ENCODE results near the gene ACAD11.

The ACAD11 gene

DNA sequence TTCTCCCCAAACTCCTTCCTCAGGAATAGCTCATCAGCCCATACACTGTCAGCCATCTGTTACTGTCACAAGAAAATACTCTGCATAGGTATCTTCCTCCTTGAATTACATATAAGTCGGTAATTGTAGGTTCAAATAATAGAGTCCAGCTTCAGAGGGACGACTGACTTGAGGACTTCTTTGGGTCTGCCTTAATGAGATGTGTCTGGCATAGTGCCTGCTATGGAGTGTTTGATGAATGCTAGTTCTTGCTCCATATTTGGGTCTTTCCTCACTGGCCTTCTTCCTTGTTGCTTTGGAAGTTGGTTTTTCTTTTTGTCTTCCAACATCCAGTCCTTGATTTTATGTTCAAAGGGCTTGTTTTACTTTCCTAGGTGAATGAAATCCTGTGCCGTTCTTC lies 129.0 kb downstream of the ACAD11 start:
- no peak overlapping the region for H3K27ac ChIP-seq
- DNase-seq (ENCODE audit: low read depth, low spot score): no peak

DNA sequence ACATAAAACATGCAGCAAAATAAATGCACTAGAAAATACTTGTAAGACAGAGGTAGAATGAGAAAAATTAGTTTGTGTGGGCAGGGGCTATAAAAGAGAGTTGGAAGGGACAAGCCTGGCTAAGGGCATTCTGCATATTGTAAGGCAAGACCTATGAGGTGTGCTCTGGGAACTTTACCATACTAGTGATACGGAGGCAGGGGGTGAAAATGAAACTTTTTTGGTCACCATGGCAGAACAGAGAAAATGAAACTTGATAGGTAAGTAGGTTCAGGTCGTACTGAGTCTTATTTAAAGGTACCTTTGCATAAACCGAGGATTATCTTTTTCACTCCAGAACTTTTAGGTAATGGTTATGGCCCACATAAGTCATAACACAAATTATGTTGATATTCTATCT lies 137.3 kb downstream of the ACAD11 start:
- DNase-seq (ENCODE audit: low read depth, low spot score): no peak
- H3K27ac ChIP-seq: no peak overlapping the region

DNA sequence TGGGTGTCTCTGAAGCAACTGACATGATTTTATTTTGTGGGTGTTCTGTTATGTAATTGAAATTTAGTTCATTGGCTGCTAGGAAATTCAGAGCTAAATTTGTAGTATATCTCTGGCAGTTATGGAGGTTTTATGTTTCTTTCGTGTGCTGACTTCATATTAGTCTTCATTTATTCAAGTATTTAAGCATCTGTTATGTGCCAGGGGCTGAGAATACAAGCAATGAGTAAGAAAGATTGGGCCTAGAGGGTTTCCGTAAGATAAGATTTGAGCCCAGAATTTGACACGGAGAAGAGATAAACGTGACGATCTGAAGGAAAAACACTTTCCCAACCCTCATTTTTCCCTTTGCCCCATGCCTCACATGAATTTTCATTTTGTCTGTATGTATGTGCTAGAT lies 137.7 kb downstream of the ACAD11 start:
- no peak overlapping the region for H3K27ac ChIP-seq
- no peak for DNase-seq (ENCODE audit: low read depth, low spot score)

DNA sequence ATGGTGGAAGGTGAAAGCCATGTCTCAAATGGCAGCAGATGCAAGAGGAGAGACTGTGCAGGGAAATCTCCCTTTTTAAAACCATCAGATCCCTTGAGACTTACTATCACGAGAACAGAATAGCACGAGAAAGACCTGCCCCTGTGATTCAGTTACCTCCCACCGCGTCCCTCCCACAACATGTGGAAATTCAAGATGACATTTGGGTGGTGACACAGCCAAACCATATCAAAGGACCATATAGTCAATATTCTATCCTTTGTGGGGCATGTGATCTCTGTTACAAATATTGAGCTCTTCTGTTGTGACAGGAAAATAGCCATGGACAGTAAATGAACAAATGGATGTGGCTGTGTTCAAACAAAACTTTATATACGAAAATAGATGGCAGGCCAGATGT lies 139.7 kb downstream of the ACAD11 start:
- no peak for DNase-seq (ENCODE audit: low read depth, low spot score)

DNA sequence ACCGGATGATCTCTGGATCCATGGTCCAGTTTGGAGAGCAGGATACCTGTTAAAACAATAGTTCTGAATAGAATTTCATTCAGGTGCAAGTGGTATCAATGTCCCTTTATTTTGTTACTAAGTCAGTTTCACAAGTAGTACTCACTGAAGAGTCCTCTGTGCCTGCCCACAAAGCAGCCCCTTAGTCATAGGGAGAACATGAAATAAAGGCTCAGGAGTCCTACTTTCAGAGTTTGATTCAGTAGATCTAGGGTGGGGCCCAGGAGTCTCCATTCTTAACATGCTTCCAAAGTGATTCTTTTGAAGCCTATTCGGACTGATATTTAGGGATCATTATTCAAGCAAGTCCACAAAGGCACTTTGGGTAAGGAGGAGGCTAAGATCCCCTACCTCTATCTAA lies 142.3 kb downstream of the ACAD11 start:
- no peak for DNase-seq (ENCODE audit: low read depth, low spot score)
- no peak overlapping the region for H3K27ac ChIP-seq

More for the DNA sequence above, 139.7 kb downstream of the ACAD11 start:
- H3K27ac ChIP-seq: no peak overlapping the region

DNA sequence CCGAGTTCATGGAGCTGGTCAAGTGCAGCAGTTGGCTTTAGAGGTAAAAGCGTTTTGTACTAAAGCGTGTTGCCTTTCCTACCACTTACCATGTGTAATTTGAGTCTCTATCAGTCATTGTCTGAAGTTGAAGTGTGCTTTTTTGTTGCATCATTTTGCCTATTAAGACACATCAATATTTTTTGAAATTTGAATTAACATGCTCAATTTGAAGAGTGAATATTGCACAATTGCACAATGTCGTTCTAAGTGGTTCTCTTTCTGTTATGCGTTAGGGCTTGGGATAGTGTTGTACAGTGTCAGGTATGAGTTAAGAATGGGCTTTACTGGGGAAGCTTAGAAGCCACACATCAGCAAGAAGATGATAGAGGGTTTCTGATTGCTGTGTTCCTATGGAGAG lies 146.6 kb downstream of the ACAD11 start:
- DNase-seq (ENCODE audit: low read depth, low spot score): no peak
- H3K27ac ChIP-seq: no peak overlapping the region

DNA sequence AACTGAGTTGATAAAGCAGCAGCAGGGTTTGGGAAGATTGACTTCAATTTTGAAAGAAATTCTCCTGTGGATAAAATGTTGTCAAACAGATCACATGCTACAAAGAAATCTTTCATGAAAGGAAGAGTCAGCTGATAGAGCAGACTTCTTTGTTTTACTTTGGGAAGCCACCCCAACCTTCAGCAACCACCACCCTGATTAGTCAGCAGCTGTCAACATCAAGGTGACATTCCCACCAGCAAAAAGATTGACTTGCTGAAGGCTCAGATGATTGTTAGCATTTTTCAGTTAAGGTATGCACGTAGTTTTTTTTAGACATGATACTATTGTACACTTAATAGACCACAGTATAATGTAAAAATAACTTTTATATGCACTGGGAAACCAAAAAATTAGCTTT lies 150.1 kb downstream of the ACAD11 start:
- no peak for DNase-seq (ENCODE audit: low read depth, low spot score)
- H3K27ac ChIP-seq: peak overlapping the region; percentile 4

DNA sequence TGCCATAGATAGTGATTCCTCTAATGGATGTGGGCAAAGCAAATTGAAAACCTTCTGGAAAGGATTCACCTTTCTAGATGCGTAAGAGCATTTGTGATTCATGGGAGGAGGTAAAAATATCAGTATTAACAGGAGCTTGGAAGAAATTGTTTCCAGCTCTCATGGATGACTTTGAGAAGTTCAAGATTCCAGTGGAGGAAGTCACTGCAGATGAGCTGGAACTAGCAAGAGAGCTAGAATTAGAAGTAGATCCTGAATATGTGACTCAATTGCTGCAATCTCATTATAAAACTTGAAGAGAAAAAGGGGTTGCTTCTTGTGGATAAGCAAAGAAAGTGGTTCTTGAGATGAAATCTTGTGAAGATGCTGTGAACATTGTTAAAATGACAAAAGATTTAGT lies 150.5 kb downstream of the ACAD11 start:
- peak overlapping the region; percentile 4 for H3K27ac ChIP-seq
- no peak for DNase-seq (ENCODE audit: low read depth, low spot score)
